Endothelial cell of umbilical vein (primary cell): ENCODE data around the gene CEP152. TPM values are rescaled to one million over a fixed set of nuclear protein-coding genes. Genes with fewer than 3 reads are reported as not detected.

Experiments used
- BruUV-seq: library from RNA; stranded (reverse); fragments of 400-500 nt; replicated peaks from 2 replicates; lab custom pipeline; 2021; lab: Mats Ljungman, UMichigan
- CTCF ChIA-PET: fragments of 300-600, 350-600 bp; sonication (Branson Sonifier 250); formaldehyde crosslinking; loops from one replicate; lab custom pipeline; 2021; ENCODE audit warnings: antibody characterized with exemption, inconsistent platforms; lab: Charles Lee
- POLR2A ChIA-PET: fragments of 300-600, 350-600 bp; sonication (Branson Sonifier 250); formaldehyde crosslinking; loops from one replicate; lab custom pipeline; 2021; ENCODE audit warnings: antibody characterized with exemption, inconsistent platforms; lab: Charles Lee
- DNase-seq: peaks from one replicate; pipeline ENCODE4 v3.0.0-alpha.2; 2011; ENCODE audit warnings: low read depth, low spot score
- FAIRE-seq: peaks from 2 replicates; lab custom pipeline; 2011; peaks lifted over from hg19 to GRCh38; lab: Jason Lieb, UNC
- H2AFZ ChIP-seq: 2 replicates; pipeline ENCODE4 v1.6.0; 2012; ENCODE audit warnings: low read depth, low read length, control low read depth, inconsistent platforms
- H3K27ac ChIP-seq: 2 replicates; pipeline ENCODE4 v1.5.1; 2011; ENCODE audit warnings: low read depth, mild to moderate bottlenecking, control low read depth, low read length, moderate library complexity; ENCODE audit not compliant: insufficient read depth
- H3K27me3 ChIP-seq, 2 experiments: 2 replicates each; pipeline versions ENCODE4 v1.6.0 to v1.6.1; 2011; ENCODE audit warnings: low read length in 2 of 2, mixed read lengths in 1 of 2; ENCODE audit not compliant: control insufficient read depth in 2 of 2, insufficient read depth in 2 of 2
- H3K36me3 ChIP-seq, 2 experiments: 2 replicates in 1 of 2; 3 replicates in 1 of 2; pipeline ENCODE4 v1.5.1; 2011; ENCODE audit warnings: low read length in 2 of 2, mild to moderate bottlenecking in 1 of 2, moderate library complexity in 1 of 2; ENCODE audit not compliant: control insufficient read depth in 2 of 2, insufficient read depth in 2 of 2; ENCODE audit errors: extremely low read depth in 1 of 2
- H3K4me1 ChIP-seq: 3 replicates; pipeline ENCODE4 v1.5.1; 2011; ENCODE audit warnings: mild to moderate bottlenecking, low read length; ENCODE audit not compliant: control insufficient read depth, insufficient read depth; ENCODE audit errors: extremely low read depth
- H3K4me2 ChIP-seq: 2 replicates; pipeline ENCODE4 v1.6.1; 2011; ENCODE audit warnings: low read length, control low read depth, mixed read lengths; ENCODE audit not compliant: insufficient read depth
- H3K4me3 ChIP-seq, 3 experiments: fragments of 200-600 bp in 1 of 3; sonication (generic), shearing (Covaris generic) in 1 of 3; replicated peaks in 1 of 3; 2 replicates each; pipeline ENCODE4 v1.5.1; 2011 to 2016; ENCODE audit warnings: control low read depth in 3 of 3, low read length in 3 of 3, mild to moderate bottlenecking in 2 of 3, inconsistent platforms in 1 of 3, low read depth in 1 of 3, moderate library complexity in 1 of 3; ENCODE audit not compliant: insufficient read depth in 1 of 3
- H3K79me2 ChIP-seq: 2 replicates; pipeline ENCODE4 v1.6.0; 2012; ENCODE audit warnings: low read length, inconsistent platforms; ENCODE audit not compliant: control insufficient read depth, insufficient read depth
- H3K9ac ChIP-seq: replicated peaks from 2 replicates; pipeline ENCODE3; 2011; ENCODE audit warnings: low read length, control low read depth; ENCODE audit not compliant: insufficient read depth; ENCODE audit errors: extremely low read depth
- H3K9me1 ChIP-seq: replicated peaks from 3 replicates; pipeline ENCODE4 v1.6.0; 2011; ENCODE audit warnings: mild to moderate bottlenecking, low read length; ENCODE audit not compliant: control insufficient read depth, insufficient read depth; ENCODE audit errors: extremely low read depth
- H3K9me3 ChIP-seq: replicated peaks from 2 replicates; pipeline ENCODE4 v1.5.1; 2012; ENCODE audit warnings: low read length, inconsistent platforms; ENCODE audit not compliant: control insufficient read depth, insufficient read depth
- H4K20me1 ChIP-seq: replicated peaks from 2 replicates; pipeline ENCODE3; 2011; ENCODE audit warnings: mild to moderate bottlenecking, low read length; ENCODE audit not compliant: control insufficient read depth, insufficient read depth; ENCODE audit errors: extremely low read depth
- CTCF ChIP-seq, 2 donors: IDR thresholded peaks; 1 replicate in 1 of 2; 2 replicates in 1 of 2; pipeline ENCODE4 v1.5.1; 2011; ENCODE audit warnings: low read length in 2 of 2, mild to moderate bottlenecking in 2 of 2, moderate library complexity in 2 of 2, control low read depth in 1 of 2, inconsistent platforms in 1 of 2, low read depth in 1 of 2; ENCODE audit not compliant: insufficient read depth in 1 of 2; ENCODE audit errors: extremely low read depth in 1 of 2
- EZH2 ChIP-seq: IDR thresholded peaks from 2 replicates; pipeline ENCODE4 v1.6.1; 2012; ENCODE audit warnings: borderline replicate concordance, low read depth, mild to moderate bottlenecking, moderate library complexity, low read length, inconsistent platforms; ENCODE audit not compliant: severe bottlenecking
- FOS ChIP-seq: IDR thresholded peaks from 2 replicates; pipeline ENCODE4 v1.6.1; 2011; ENCODE audit warnings: mild to moderate bottlenecking, low read length, moderate library complexity, borderline replicate concordance; ENCODE audit not compliant: insufficient read depth
- GATA2 ChIP-seq: IDR thresholded peaks from 2 replicates; pipeline ENCODE4 v1.7.0; 2011; ENCODE audit warnings: low read depth, mild to moderate bottlenecking, moderate library complexity, mixed read lengths, low read length; ENCODE audit not compliant: insufficient read length, insufficient read depth
- JUN ChIP-seq: IDR thresholded peaks from 2 replicates; pipeline ENCODE4 v1.6.1; 2011; ENCODE audit warnings: borderline replicate concordance, low read depth; ENCODE audit not compliant: insufficient read length, insufficient read depth
- MAX ChIP-seq: IDR thresholded peaks from 2 replicates; pipeline ENCODE4 v1.6.1; 2011; ENCODE audit not compliant: insufficient read depth, insufficient read length
- MYC ChIP-seq: IDR thresholded peaks from one replicate; pipeline ENCODE4 v1.6.1; 2011; ENCODE audit warnings: mild to moderate bottlenecking, low read depth, low read length
- POLR2A ChIP-seq: IDR thresholded peaks from 2 replicates; pipeline ENCODE4 v1.6.1; 2012; ENCODE audit warnings: low read depth, mild to moderate bottlenecking, control low read depth, low read length
- POLR2AphosphoS5 ChIP-seq: IDR thresholded peaks from 2 replicates; pipeline ENCODE4 v1.6.1; 2012; ENCODE audit warnings: low read depth, mild to moderate bottlenecking, control low read depth, low read length, moderate library complexity; ENCODE audit not compliant: insufficient read depth
- dilution Hi-C: fragments of 300-500 bp; cut with MboI; formaldehyde crosslinking; loops from one replicate; pipeline ENCODE4 v1.15.0; 2019; ENCODE audit warnings: low sequenced_read_pairs; ENCODE audit not compliant: extremely low pct_ligation_motif_present
- intact Hi-C: fragments of 100-400 bp; cut with micrococcal nuclease; formaldehyde crosslinking; loops from one replicate; pipeline ENCODE4 v1.10.0; 2022
- polyA plus RNA-seq, 4 experiments: library from polyadenylated mRNA; depleted of rRNA in 3 of 4; stranded (reverse) in 3 of 4; unstranded in 1 of 4; fragments of >200 nt; gene quantifications; 2 replicates each; pipeline versions ENCODE4 v1.2.1 to v1.2.3, GENCODE V29; 2011 to 2012; ENCODE audit warnings: missing spikeins in 1 of 4
- total RNA-seq: library from RNA; stranded (reverse); gene quantifications from 2 replicates; pipeline ENCODE4 v1.2.3, GENCODE V29; 2021

Gene CEP152
- total and polyA plus RNA-seq, 2 donors (not counting 3 experiments of a cell fraction or from before 2014, with no cell fraction given), result 3.0 to 15.7 TPM

- POLR2A ChIA-PET, result no interaction called here
- Histone ChIP-seq H3K27ac (no peak overlapping the region), H4K20me1 (no peaks in the 10 kb centered on the region), H3K9me1 (no peaks in the 10 kb centered on the region), H3K9ac (no peak overlapping the region), H2AFZ (no peak overlapping the region), H3K79me2 (no peaks in the 10 kb centered on the region), H3K4me2 (no peak overlapping the region), H3K9me3 (no peaks in the 10 kb centered on the region), H3K4me1 (no peaks in the 10 kb centered on the region), H3K36me3 (peaks cover 0 to 2% of the 10 kb centered on the region in 2 experiments), H3K27me3 (no peaks in the 10 kb centered on the region), H3K4me3 (no peak overlapping the region)
- dilution Hi-C loops (no loop called here), intact Hi-C loops (no loop called here)
- CTCF ChIA-PET, result interaction anchor here (0.8 kb wide), 1 partner anchor 9 kb away, joined by 4 read pairs; no protein-coding TSS in a partner anchor
- DNase-seq, result no peak
- no peak for FAIRE-seq
- TF ChIP-seq GATA2 (no peak), CTCF (IDR thresholded peaks at IDR 0.05; ENCODE audit: extremely low read depth in 1 of 2, insufficient read depth in 1 of 2, low read depth in 1 of 2, low read length in 2 of 2) (no peak), FOS (no peak), JUN (no peak), EZH2 (no peak), MAX (no peak), POLR2AphosphoS5 (no peak), MYC (no peak), POLR2A (no peak)
- BruUV-seq, result no TSS peak
Observed at GRCh38 chr15:48766196-48766595, 44.7 kb downstream of the CEP152 start.
